H1 (cell line): Measurements from ENCODE around the gene POC1B. TPM values are rescaled to one million over a fixed set of nuclear protein-coding genes. Genes with fewer than 3 reads are reported as not detected.
A peak's percentile ranks its signal among the peaks of the same experiment; 100 is the strongest.

ENCODE experiments used
- CTCF ChIA-PET: fragments of 300-600 bp; sonication (Branson Sonifier 250); formaldehyde crosslinking; loops from one replicate; lab custom pipeline; 2021; ENCODE audit not compliant: partially characterized antibody; lab: Charles Lee
- POLR2A ChIA-PET: fragments of 300-600 bp; sonication (Branson Sonifier 250); formaldehyde crosslinking; loops from one replicate; lab custom pipeline; 2021; ENCODE audit warnings: inconsistent platforms; ENCODE audit not compliant: partially characterized antibody; lab: Charles Lee
- DNase-seq, 2 experiments: peaks; one replicate each; pipeline versions ENCODE4 v3.0.0 to v3.0.0-alpha.2; 2010 to 2022; ENCODE audit warnings: low spot score in 2 of 2, low read depth in 1 of 2, mixed read lengths in 1 of 2
- FAIRE-seq: peaks from 2 replicates; lab custom pipeline; 2011; peaks lifted over from hg19 to GRCh38; lab: Jason Lieb, UNC
- H2AFZ ChIP-seq: 2 replicates; pipeline ENCODE4 v1.8.1; 2012; ENCODE audit warnings: low read length, inconsistent platforms
- H2AK5ac ChIP-seq: 2 replicates; pipeline ENCODE4 v1.6.1; 2013; ENCODE audit warnings: low read depth, low read length
- H2BK120ac ChIP-seq: replicated peaks from 2 replicates; pipeline ENCODE3; 2013; ENCODE audit warnings: low read depth, low read length, inconsistent platforms
- H2BK12ac ChIP-seq: 2 replicates; pipeline ENCODE4 v1.6.1; 2013; ENCODE audit warnings: low read depth, low read length
- H2BK15ac ChIP-seq: 2 replicates; pipeline ENCODE4 v1.6.1; 2013; ENCODE audit warnings: low read length
- H2BK20ac ChIP-seq: 2 replicates; pipeline ENCODE4 v1.6.1; 2013; ENCODE audit warnings: low read length
- H2BK5ac ChIP-seq: 2 replicates; pipeline ENCODE4 v1.6.1; 2013; ENCODE audit warnings: low read depth, low read length
- H3K14ac ChIP-seq: 2 replicates; pipeline ENCODE4 v1.6.1; 2013; ENCODE audit warnings: inconsistent platforms; ENCODE audit not compliant: insufficient read length
- H3K18ac ChIP-seq: 2 replicates; pipeline ENCODE4 v1.6.1; 2013; ENCODE audit warnings: low read length; ENCODE audit errors: extremely low read depth
- H3K23ac ChIP-seq: 2 replicates; pipeline ENCODE4 v1.6.1; 2013; ENCODE audit warnings: inconsistent platforms; ENCODE audit not compliant: insufficient read length
- H3K23me2 ChIP-seq: 2 replicates; pipeline ENCODE4 v1.6.1; 2013; ENCODE audit warnings: low read depth, low read length
- H3K27ac ChIP-seq: 2 replicates; pipeline ENCODE4 v1.6.1; 2011; ENCODE audit warnings: low read depth, low read length, inconsistent platforms
- H3K27me3 ChIP-seq, 4 experiments: replicated peaks in 1 of 4; 1 replicate in 1 of 4; 2 replicates in 3 of 4; pipeline versions ENCODE4 v1.6.1 to v1.8.1; 2011 to 2013; ENCODE audit warnings: low read length in 3 of 4, mild to moderate bottlenecking in 3 of 4, inconsistent platforms in 2 of 4, mixed read lengths in 2 of 4, moderate library complexity in 1 of 4; ENCODE audit not compliant: control insufficient read depth in 3 of 4, insufficient read depth in 3 of 4; ENCODE audit errors: extremely low read depth in 1 of 4
- H3K36me3 ChIP-seq, 4 experiments: 2 replicates each; pipeline versions ENCODE4 v1.6.1 to v1.8.1; 2011 to 2013; ENCODE audit warnings: mild to moderate bottlenecking in 4 of 4, low read length in 3 of 4, moderate library complexity in 2 of 4, control low read depth in 1 of 4, inconsistent platforms in 1 of 4; ENCODE audit not compliant: insufficient read depth in 4 of 4, control insufficient read depth in 2 of 4
- H3K4ac ChIP-seq: replicated peaks from 2 replicates; pipeline ENCODE3; 2013; ENCODE audit warnings: low read length, low read depth, mixed read lengths, inconsistent platforms; ENCODE audit not compliant: insufficient read length
- H3K4me1 ChIP-seq, 4 experiments: replicated peaks in 1 of 4; 1 replicate in 1 of 4; 2 replicates in 3 of 4; pipeline versions ENCODE4 v1.6.1 to v1.8.1; 2011 to 2013; ENCODE audit warnings: low read length in 3 of 4, inconsistent platforms in 2 of 4, mixed read lengths in 1 of 4; ENCODE audit not compliant: insufficient read depth in 4 of 4, control insufficient read depth in 3 of 4
- H3K4me2 ChIP-seq, 2 experiments: 2 replicates each; pipeline versions ENCODE4 v1.6.1 to v1.8.1; 2011 to 2013; ENCODE audit warnings: low read depth in 2 of 2, low read length in 2 of 2, control low read depth in 1 of 2, inconsistent platforms in 1 of 2, mild to moderate bottlenecking in 1 of 2; ENCODE audit not compliant: insufficient read depth in 1 of 2
- H3K4me3 ChIP-seq, 4 experiments: fragments of 200-600, 300-600 bp in 1 of 4; sonication (generic), shearing (Covaris generic), sonication (Bioruptor Twin) in 1 of 4; 2 replicates each; pipeline versions ENCODE4 v1.5.1 to v1.8.1; 2011 to 2016; ENCODE audit warnings: low read length in 4 of 4, low read depth in 3 of 4, control low read depth in 2 of 4, inconsistent platforms in 2 of 4, mild to moderate bottlenecking in 2 of 4, mixed read lengths in 1 of 4, moderate library complexity in 1 of 4; ENCODE audit not compliant: insufficient read depth in 2 of 4; ENCODE audit errors: extremely low read depth in 1 of 4
- H3K56ac ChIP-seq: replicated peaks from 2 replicates; pipeline ENCODE3; 2013; ENCODE audit warnings: low read depth, mild to moderate bottlenecking, mixed read lengths, low read length, inconsistent platforms; ENCODE audit not compliant: insufficient read length
- H3K79me1 ChIP-seq: 2 replicates; pipeline ENCODE4 v1.6.1; 2013; ENCODE audit warnings: low read depth, low read length, control low read depth
- H3K79me2 ChIP-seq, 2 experiments: 2 replicates each; pipeline versions ENCODE4 v1.6.1 to v1.8.1; 2012 to 2013; ENCODE audit warnings: low read length in 2 of 2, mild to moderate bottlenecking in 2 of 2, inconsistent platforms in 1 of 2; ENCODE audit not compliant: insufficient read depth in 2 of 2, control insufficient read depth in 1 of 2
- H3K9ac ChIP-seq, 4 experiments: replicated peaks in 1 of 4; 1 replicate in 1 of 4; 2 replicates in 3 of 4; pipeline versions ENCODE4 v1.6.1 to v1.8.1; 2011 to 2013; ENCODE audit warnings: low read depth in 3 of 4, low read length in 3 of 4, control low read depth in 2 of 4, mild to moderate bottlenecking in 2 of 4, moderate library complexity in 2 of 4, inconsistent platforms in 1 of 4; ENCODE audit errors: extremely low read depth in 1 of 4
- H3K9me3 ChIP-seq, 2 experiments: 2 replicates each; pipeline versions ENCODE4 v1.6.1 to v1.8.1; 2012 to 2013; ENCODE audit warnings: mild to moderate bottlenecking in 2 of 2, moderate library complexity in 2 of 2, control low read depth in 1 of 2, inconsistent platforms in 1 of 2, low read depth in 1 of 2, low read length in 1 of 2, mixed read lengths in 1 of 2; ENCODE audit not compliant: insufficient read depth in 2 of 2
- H4K20me1 ChIP-seq, 2 experiments: replicated peaks in 1 of 2; 2 replicates each; pipeline versions ENCODE3 to v1.8.1; 2011 to 2013; ENCODE audit warnings: inconsistent platforms in 2 of 2, low read length in 2 of 2, mild to moderate bottlenecking in 1 of 2; ENCODE audit not compliant: insufficient read depth in 2 of 2, control insufficient read depth in 1 of 2
- H4K5ac ChIP-seq: 2 replicates; pipeline ENCODE4 v1.6.1; 2013; ENCODE audit warnings: low read length, low read depth, mixed read lengths, inconsistent platforms; ENCODE audit not compliant: insufficient read length
- H4K8ac ChIP-seq: 2 replicates; pipeline ENCODE4 v1.8.0; 2013; ENCODE audit warnings: mild to moderate bottlenecking, moderate library complexity, low read length, inconsistent platforms; ENCODE audit not compliant: insufficient read depth; ENCODE audit errors: extremely low read depth
- H4K91ac ChIP-seq: replicated peaks from 2 replicates; pipeline ENCODE3; 2013; ENCODE audit warnings: low read length, mixed read lengths, inconsistent platforms; ENCODE audit not compliant: insufficient read length
- CEBPB ChIP-seq: IDR thresholded peaks from 2 replicates; pipeline ENCODE4 v1.6.1; 2012; ENCODE audit warnings: low read depth, low read length
- NANOG ChIP-seq: IDR thresholded peaks from 2 replicates; pipeline ENCODE4 v1.6.1; 2011; ENCODE audit warnings: low read length, low read depth, mild to moderate bottlenecking, inconsistent platforms; ENCODE audit not compliant: insufficient read depth, poor library complexity, severe bottlenecking
- WGBS, 2 experiments: shearing (Covaris generic) in 1 of 2; methylation state at CpG; one replicate each; pipeline versions ENCODE4 v1.1.6 to v1.1.7; 2013 to 2015; ENCODE audit warnings: low lambda C conversion rate in 2 of 2, mixed read lengths in 2 of 2, inconsistent platforms in 1 of 2, low coverage in 1 of 2, missing lambda C conversion rate in 1 of 2; ENCODE audit not compliant: insufficient replicate concordance in 2 of 2, insufficient coverage in 1 of 2, insufficient read length in 1 of 2; ENCODE audit errors: extremely low coverage in 1 of 2, missing lambda C conversion rate in 1 of 2; 5-methylcytosine and 5-hydroxymethylcytosine counted together
- polyA plus RNA-seq, 7 experiments: library from polyadenylated mRNA; depleted of rRNA in 3 of 7; stranded (reverse) in 5 of 7; unstranded in 2 of 7; fragments of >200 nt in 5 of 7; fragments of 200-250 nt in 2 of 7; gene quantifications; 1 replicate in 5 of 7; 2 replicates in 1 of 7; 4 replicates in 1 of 7; pipeline versions ENCODE4 v1.2.1 to v1.2.3, GENCODE V29; 2011 to 2013; ENCODE audit warnings: missing spikeins in 2 of 7, mixed read lengths in 2 of 7
- total RNA-seq: library from RNA; stranded (reverse); fragmentation: NEBNext Ultra II Directional; extraction: Animal tissue kit (Norgen Biotek cat#: 25700); gene quantifications from 2 replicates; pipeline ENCODE4 v1.2.1, GENCODE V29; 2021

POC1B gene
- total and polyA plus RNA-seq, 2 of the 8 experiments (the other 6 are each of a cell fraction or from before 2014, with no cell fraction given): 7.5 to 16.3 TPM

DNA sequence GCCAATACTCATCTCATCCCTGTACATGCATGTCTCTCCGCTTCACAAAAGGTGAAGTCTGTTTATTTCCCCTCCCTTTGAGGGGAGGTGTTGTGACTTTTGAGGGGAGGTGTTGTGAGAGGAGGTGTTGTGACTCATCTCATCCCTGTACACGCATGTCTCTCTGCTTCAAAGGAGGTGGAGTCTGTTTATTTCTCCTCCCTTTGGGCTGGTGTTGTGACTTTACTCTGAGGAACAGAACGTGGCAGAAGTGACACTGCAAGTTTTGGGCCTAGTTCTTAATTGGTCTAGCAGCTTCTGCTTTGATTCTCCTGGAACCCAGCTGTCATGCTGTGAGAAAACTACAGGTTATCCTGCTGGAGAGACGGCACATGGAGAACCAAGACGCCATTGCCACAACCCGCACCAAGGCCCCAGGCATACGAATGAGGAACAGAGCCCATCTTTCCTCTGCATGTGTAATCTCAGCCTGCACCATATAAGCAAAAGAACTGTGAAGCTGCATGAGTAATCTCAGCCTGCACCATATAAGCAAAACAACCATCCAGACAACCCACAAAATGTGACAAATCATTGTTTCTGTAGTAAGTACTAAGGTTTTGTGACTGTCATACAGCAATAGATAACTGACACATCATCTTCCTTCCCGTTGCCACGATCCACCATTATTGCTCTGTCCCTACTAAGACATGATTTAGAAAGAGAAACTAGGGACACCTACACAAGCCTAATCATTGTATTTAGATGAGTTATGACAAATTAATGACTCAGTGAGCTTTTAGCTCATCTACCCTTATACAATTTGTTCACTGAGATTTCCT is 31.2 kb downstream of the POC1B start:
- TF ChIP-seq NANOG (no peak), CEBPB (no peak)
- no peak overlapping the region for H2BK5ac ChIP-seq
- no peak overlapping the region for H2BK15ac ChIP-seq
- ChIA-PET CTCF (interaction anchor here (0.6 to 1.3 kb wide), 6 partner anchors 30 to 1441 kb away, joined by 3 to 6 read pairs (median 3); partner anchors contain the start of gene GALNT4), POLR2A (no interaction called here)
- no peaks in the 10 kb centered on the region for H3K79me2 ChIP-seq
- no peak overlapping the region for H2BK20ac ChIP-seq
- no peak overlapping the region for H2BK120ac ChIP-seq
- 0 out of 8 replicates have a peak, but pooled peaks cover 0 to 3% (median 0%) of the 10 kb centered on the region in 4 experiments for H3K36me3 ChIP-seq
- DNase-seq: no peak
- H3K23ac ChIP-seq: no peak overlapping the region
- H3K4me2 ChIP-seq: no peak overlapping the region
- no peaks in the 10 kb centered on the region for H3K27me3 ChIP-seq
- no peak overlapping the region for H4K91ac ChIP-seq
- H2AFZ ChIP-seq: no peak overlapping the region
- no peaks in the 10 kb centered on the region for H3K23me2 ChIP-seq
- no peak overlapping the region for H3K56ac ChIP-seq
- no peak overlapping the region for H4K8ac ChIP-seq
- no peak overlapping the region for H3K18ac ChIP-seq
- no peaks in the 10 kb centered on the region for H3K79me1 ChIP-seq
- no peak overlapping the region for H4K5ac ChIP-seq
- 0 out of 7 replicates have a peak, but pooled peaks cover 0 to 3% (median 0%) of the 10 kb centered on the region in 4 experiments for H3K4me1 ChIP-seq
- H3K4ac ChIP-seq: no peak overlapping the region
- no peak overlapping the region for H2BK12ac ChIP-seq
- H3K9me3 ChIP-seq: no peaks in the 10 kb centered on the region
- H3K4me3 ChIP-seq: no peak overlapping the region
- H4K20me1 ChIP-seq: peaks cover 0 to 1% of the 10 kb centered on the region in 2 experiments
- H3K14ac ChIP-seq: no peak overlapping the region
- no peak overlapping the region for H2AK5ac ChIP-seq
- H3K9ac ChIP-seq: peak overlapping the region in 1 of 4 experiments; percentile 30; a peak in 2 of 7 replicates
- H3K27ac ChIP-seq: no peak overlapping the region
- 92% methylated on average over 9 of the region's 9 CpGs; no CpG with 5 or more reads in 1 of the 2 experiments for WGBS, 2 experiments
- FAIRE-seq: no peak
